DOHH2 (cell line): Measurements from ENCODE around the gene FAM149B1.

Experiments used
- EZH2phosphoT487 ChIP-seq: fragments of 200-600 bp; sonication (generic); IDR thresholded peaks from 2 replicates; pipeline ENCODE4 v1.6.1; 2017; ENCODE audit warnings: borderline replicate concordance, mild to moderate bottlenecking, antibody characterized with exemption, low read length, moderate library complexity, mixed read lengths
- TF ChIP-seq, protein P1 (sequence below): fragments of 200-600 bp; sonication (generic); IDR thresholded peaks from one replicate; pipeline ENCODE4 v1.5.1; 2014; ENCODE audit warnings: antibody characterized with exemption, mild to moderate bottlenecking, low read depth, low read length; ENCODE audit not compliant: poor library complexity, severe bottlenecking

DNA sequence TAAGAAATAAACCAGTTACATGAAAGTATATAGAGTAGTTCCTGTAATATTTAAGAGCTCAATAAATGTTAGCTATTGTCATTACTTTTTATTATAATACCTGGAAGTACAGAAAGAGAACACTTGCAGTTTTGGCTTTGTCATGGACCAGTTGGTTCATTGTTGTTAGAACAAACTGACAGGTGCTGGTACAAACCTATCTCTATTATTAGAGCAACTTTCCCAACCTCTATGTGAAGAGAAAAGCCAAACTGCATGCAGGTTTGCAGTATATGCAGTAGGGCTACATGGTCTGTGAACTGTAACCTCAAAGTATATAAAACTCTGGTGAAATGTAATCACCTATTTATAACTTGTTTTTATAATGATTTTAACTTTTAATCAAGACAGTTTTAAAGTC lies 58.7 kb downstream of the FAM149B1 start:
- TF ChIP-seq, protein P1, sequence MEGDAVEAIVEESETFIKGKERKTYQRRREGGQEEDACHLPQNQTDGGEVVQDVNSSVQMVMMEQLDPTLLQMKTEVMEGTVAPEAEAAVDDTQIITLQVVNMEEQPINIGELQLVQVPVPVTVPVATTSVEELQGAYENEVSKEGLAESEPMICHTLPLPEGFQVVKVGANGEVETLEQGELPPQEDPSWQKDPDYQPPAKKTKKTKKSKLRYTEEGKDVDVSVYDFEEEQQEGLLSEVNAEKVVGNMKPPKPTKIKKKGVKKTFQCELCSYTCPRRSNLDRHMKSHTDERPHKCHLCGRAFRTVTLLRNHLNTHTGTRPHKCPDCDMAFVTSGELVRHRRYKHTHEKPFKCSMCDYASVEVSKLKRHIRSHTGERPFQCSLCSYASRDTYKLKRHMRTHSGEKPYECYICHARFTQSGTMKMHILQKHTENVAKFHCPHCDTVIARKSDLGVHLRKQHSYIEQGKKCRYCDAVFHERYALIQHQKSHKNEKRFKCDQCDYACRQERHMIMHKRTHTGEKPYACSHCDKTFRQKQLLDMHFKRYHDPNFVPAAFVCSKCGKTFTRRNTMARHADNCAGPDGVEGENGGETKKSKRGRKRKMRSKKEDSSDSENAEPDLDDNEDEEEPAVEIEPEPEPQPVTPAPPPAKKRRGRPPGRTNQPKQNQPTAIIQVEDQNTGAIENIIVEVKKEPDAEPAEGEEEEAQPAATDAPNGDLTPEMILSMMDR, result no peak
- no peak for TF ChIP-seq EZH2phosphoT487
